Mucosa of descending colon (tissue), 3 donors: ENCODE results near the gene HACD3. TPM values are rescaled to one million over a fixed set of nuclear protein-coding genes. Genes with fewer than 3 reads are reported as not detected.

Source experiments
- ATAC-seq: fragments of 200-7000 bp; cut with Tn5 transposase; one replicate; pipeline ENCODE4 v1.9.1; 2020; ENCODE audit warnings: mild to moderate bottlenecking, moderate library complexity
- DNase-seq, 3 donors: peaks; one replicate each; pipeline ENCODE4 v3.0.0-alpha.2; 2020
- H3K36me3 ChIP-seq: fragments of 200-600 bp; one replicate; pipeline ENCODE4 v1.8.0; 2021; ENCODE audit warnings: low read depth, mild to moderate bottlenecking
- H3K4me1 ChIP-seq: fragments of 200-600 bp; one replicate; pipeline ENCODE4 v1.8.0; 2021; ENCODE audit warnings: low read depth, mild to moderate bottlenecking
- H3K4me3 ChIP-seq: fragments of 200-600 bp; one replicate; pipeline ENCODE4 v1.8.0; 2021; ENCODE audit warnings: mild to moderate bottlenecking
- H3K9me3 ChIP-seq: fragments of 200-600 bp; one replicate; pipeline ENCODE4 v1.8.0; 2021; ENCODE audit warnings: mild to moderate bottlenecking
- intact Hi-C, 2 donors: fragments of 100-400 bp; cut with DNase I in 1 of 2; cut with micrococcal nuclease in 1 of 2; formaldehyde crosslinking; loops; one replicate each; pipeline versions ENCODE4 v1.11.0 to v1.11.1; 2022; cut with DNase I, micrococcal nuclease
- total RNA-seq, 3 donors: library from RNA; stranded (reverse); fragmentation: NEBNext Ultra II Directional in 2 of 3; extraction: Animal tissue kit (Norgen Biotek cat#: 25700) in 2 of 3; gene quantifications; one replicate each; pipeline versions ENCODE4 v1.2.1 to v1.2.4, GENCODE V29; 2021 to 2023
- TF ChIP-seq, protein P1 (sequence below): fragments of 200-600 bp; IDR thresholded peaks from one replicate; pipeline ENCODE4 v1.8.0; 2022; ENCODE audit warnings: antibody characterized with exemption, mild to moderate bottlenecking
- donor health status: DM: no; HTN: no; CAD: no; lungs with moderate emphysema.
- donor health status: DM: no; HTN: no; CAD: no.
- donor health status: DM: no; HTN: yes; CAD: no.

HACD3 gene
- total RNA-seq, 3 donors from 2014 or later: 26.2 to 31.2 (median 30.9) TPM

- intact Hi-C loops: no loop called here
- DNase-seq (no peak), ATAC-seq (no peak)
- TF ChIP-seq, protein P1, sequence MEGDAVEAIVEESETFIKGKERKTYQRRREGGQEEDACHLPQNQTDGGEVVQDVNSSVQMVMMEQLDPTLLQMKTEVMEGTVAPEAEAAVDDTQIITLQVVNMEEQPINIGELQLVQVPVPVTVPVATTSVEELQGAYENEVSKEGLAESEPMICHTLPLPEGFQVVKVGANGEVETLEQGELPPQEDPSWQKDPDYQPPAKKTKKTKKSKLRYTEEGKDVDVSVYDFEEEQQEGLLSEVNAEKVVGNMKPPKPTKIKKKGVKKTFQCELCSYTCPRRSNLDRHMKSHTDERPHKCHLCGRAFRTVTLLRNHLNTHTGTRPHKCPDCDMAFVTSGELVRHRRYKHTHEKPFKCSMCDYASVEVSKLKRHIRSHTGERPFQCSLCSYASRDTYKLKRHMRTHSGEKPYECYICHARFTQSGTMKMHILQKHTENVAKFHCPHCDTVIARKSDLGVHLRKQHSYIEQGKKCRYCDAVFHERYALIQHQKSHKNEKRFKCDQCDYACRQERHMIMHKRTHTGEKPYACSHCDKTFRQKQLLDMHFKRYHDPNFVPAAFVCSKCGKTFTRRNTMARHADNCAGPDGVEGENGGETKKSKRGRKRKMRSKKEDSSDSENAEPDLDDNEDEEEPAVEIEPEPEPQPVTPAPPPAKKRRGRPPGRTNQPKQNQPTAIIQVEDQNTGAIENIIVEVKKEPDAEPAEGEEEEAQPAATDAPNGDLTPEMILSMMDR: no peak
- Histone ChIP-seq H3K9me3 (no peaks in the 10 kb centered on the region), H3K36me3 (no peaks in the 10 kb centered on the region), H3K4me3 (no peak overlapping the region), H3K4me1 (no peaks in the 10 kb centered on the region)
Measured at GRCh38 chr15:65576664-65577063, 46.4 kb downstream of the HACD3 start.

DNA sequence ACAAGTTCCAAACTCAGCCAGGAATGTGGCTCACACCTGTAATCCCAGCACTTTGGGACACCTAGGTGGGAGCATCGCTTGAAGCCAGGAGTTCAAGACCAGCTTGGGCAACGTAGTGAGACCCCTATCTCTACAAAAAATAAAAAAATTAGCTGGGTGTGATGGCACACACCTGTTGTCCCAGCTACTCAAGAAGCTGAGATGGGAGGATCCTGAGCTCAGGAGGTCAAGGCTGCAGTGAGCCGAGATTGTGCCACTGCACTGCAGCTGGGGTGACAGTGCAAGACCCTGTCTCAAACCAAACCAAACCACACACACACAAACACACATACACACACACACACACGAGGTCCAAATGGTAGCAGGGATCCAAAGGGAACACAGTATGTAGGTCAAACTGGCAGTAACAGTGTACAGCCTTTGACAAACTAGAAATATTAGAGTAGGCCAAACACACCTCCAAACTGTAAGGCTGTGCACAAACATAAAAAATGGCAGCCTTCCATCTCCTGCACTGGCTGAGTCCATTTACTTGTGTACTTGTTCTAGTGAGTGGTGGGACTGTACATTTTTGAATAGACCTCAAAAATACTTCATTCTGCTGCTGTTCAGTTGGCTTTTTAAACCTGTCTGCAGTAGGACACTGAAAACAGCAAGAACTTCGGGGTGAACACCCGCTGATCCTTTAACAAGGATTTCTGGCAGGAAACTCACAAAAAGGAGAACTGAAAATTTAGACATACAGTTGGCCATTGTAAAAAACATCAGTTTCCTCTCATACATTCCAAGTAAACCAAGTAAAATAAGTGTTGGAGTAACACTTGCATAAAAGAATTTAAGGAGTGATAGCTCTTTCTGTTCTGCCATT is 47.1 kb downstream of the HACD3 start:
- H3K4me3 ChIP-seq: no peak overlapping the region
- ATAC-seq (no peak), DNase-seq (no peak)
- no peaks in the 10 kb centered on the region for H3K9me3 ChIP-seq
- intact Hi-C loops: no loop called here
- TF ChIP-seq, protein P1: no peak
- no peaks in the 10 kb centered on the region for H3K4me1 ChIP-seq
- no peaks in the 10 kb centered on the region for H3K36me3 ChIP-seq

DNA sequence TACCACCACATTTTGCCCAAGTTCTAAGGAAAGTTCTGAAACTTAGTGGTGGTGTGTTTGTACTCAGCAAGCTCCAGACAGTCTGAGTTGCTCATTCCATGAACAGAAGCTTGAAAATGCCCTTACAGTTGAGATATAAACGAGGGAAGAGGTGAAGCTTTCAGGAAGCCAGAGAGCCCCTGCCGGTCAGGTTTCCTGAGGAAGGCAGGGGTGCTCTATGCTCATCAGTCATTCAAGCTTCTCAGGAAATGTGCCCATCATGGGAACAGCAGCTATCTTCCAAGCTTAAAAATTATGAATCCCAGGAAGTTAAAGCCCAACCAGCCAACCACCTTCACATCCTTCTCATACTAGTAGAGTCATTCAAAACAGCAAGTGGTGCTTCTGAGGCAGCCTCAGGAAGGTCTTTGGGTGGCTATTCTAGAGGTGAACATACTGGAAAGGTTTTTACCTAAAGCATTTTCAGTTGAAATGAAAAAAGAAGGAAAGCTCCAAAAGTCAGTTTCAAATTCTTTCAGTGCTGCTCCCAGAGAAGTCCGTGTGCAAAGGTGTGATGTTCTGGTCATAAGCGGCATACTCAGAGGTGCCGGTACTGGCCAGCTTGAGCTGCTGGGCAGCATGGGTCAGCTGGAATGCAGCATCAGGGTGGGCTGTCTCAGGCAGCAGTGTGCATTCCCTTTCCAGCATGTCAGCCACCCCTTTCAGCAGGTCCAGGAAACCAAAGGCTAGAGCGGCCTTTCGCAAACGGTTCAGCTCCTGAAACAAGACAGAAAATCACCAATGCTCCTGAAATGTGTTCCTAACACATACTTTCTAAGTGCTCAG is 48.9 kb downstream of the HACD3 start:
- intact Hi-C loops: no loop called here
- H3K4me3 ChIP-seq: no peak overlapping the region
- H3K4me1 ChIP-seq: no peaks in the 10 kb centered on the region
- no peaks in the 10 kb centered on the region for H3K9me3 ChIP-seq
- no peak for DNase-seq
- TF ChIP-seq, protein P1: no peak
- H3K36me3 ChIP-seq: no peaks in the 10 kb centered on the region
- no peak for ATAC-seq

- DNase-seq: no peak
- TF ChIP-seq, protein P1: no peak
- no peak for ATAC-seq
- H3K4me1 ChIP-seq: no peaks in the 10 kb centered on the region
- H3K36me3 ChIP-seq: no peaks in the 10 kb centered on the region
- H3K9me3 ChIP-seq: no peaks in the 10 kb centered on the region
- no peak overlapping the region for H3K4me3 ChIP-seq
- intact Hi-C loops: no loop called here
Measured at GRCh38 chr15:65579762-65580161, 49.5 kb downstream of the HACD3 start.

DNA sequence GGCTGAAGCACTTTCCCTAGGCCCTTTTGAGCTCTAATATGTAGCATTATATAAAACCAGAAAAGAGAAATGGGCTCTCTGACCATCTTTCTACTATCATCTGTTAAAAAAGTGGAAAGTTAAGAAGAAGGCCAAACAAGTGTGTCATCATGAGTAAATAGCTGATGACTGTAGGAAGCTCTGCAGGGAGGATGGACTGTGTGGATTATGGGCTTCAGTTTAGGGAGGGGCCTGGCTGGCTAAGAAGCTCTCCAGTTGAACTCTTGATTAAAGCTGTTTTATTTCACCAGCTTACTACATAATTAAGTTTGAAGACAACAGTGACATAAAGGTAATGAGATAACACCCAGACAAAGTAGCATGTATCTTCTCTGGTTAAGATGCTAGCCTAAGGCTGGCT is 50.0 kb downstream of the HACD3 start:
- H3K4me1 ChIP-seq: no peaks in the 10 kb centered on the region

More for the DNA sequence above, 50.0 kb downstream of the HACD3 start:
- intact Hi-C loops: no loop called here
- no peaks in the 10 kb centered on the region for H3K36me3 ChIP-seq
- no peaks in the 10 kb centered on the region for H3K9me3 ChIP-seq
- H3K4me3 ChIP-seq: no peak overlapping the region
- DNase-seq (no peak), ATAC-seq (no peak)
- TF ChIP-seq, protein P1: no peak
